GM12878 (cell line): Measurements from ENCODE around the gene TM9SF4.

Experiments used
- CTCF ChIP-seq, 3 experiments: IDR thresholded peaks in 2 of 3; conservative IDR thresholded peaks in 1 of 3; 2 replicates each; pipeline ENCODE4 v1.5.1; 2011; ENCODE audit warnings: low read depth in 3 of 3, low read length in 3 of 3, mild to moderate bottlenecking in 3 of 3, control low read depth in 2 of 3, moderate library complexity in 2 of 3, inconsistent platforms in 1 of 3, mixed read lengths in 1 of 3; ENCODE audit not compliant: control insufficient read depth in 2 of 3, insufficient read depth in 1 of 3; ENCODE audit errors: extremely low read depth in 1 of 3
- ELK1 ChIP-seq: IDR thresholded peaks from 2 replicates; pipeline ENCODE4 v1.6.1; 2012; ENCODE audit warnings: low read depth, low read length, improper control_type of control experiment
- EZH2 ChIP-seq: IDR thresholded peaks from 2 replicates; pipeline ENCODE4 v1.6.1; 2012; ENCODE audit warnings: low read depth, mild to moderate bottlenecking, control low read depth, inconsistent platforms, low read length, borderline replicate concordance; ENCODE audit not compliant: control insufficient read depth
- FOXM1 ChIP-seq: IDR thresholded peaks from 2 replicates; pipeline ENCODE4 v1.6.1; 2012; ENCODE audit warnings: low read depth, mild to moderate bottlenecking, inconsistent platforms, low read length, moderate library complexity
- TAF1 ChIP-seq: IDR thresholded peaks from 2 replicates; pipeline ENCODE4 v1.6.1; 2011; ENCODE audit warnings: mild to moderate bottlenecking, low read depth, low read length, borderline replicate concordance

GRCh38 chr20:32140603-32141002 is 31.1 kb downstream of the TM9SF4 start:
- TF ChIP-seq TAF1 (no peak), EZH2 (no peak), ELK1 (no peak), FOXM1 (no peak), CTCF (IDR thresholded peaks at IDR 0.05 in 2 of 3, conservative IDR thresholded peaks at IDR 0.05 in 1 of 3; ENCODE audit: control insufficient read depth in 2 of 3, extremely low read depth in 1 of 3, insufficient read depth in 1 of 3, low read depth in 3 of 3, low read length in 3 of 3) (no peak)
